GM20431 (cell line): ENCODE measurements around the gene CAB39L.
"Not testable (repeated sequence)": the region's sequence is repeated elsewhere in the genome, so short reads cannot be mapped to it uniquely, and the experiment has no call there.

Experiments used
- in situ Hi-C: fragments of 300-500 bp; cut with MseI, MboI; formaldehyde crosslinking; loops from one replicate; pipeline ENCODE4 v1.15.0; 2020; ENCODE audit warnings: low sequenced_read_pairs; ENCODE audit not compliant: unreplicated experiment

The CAB39L gene

DNA sequence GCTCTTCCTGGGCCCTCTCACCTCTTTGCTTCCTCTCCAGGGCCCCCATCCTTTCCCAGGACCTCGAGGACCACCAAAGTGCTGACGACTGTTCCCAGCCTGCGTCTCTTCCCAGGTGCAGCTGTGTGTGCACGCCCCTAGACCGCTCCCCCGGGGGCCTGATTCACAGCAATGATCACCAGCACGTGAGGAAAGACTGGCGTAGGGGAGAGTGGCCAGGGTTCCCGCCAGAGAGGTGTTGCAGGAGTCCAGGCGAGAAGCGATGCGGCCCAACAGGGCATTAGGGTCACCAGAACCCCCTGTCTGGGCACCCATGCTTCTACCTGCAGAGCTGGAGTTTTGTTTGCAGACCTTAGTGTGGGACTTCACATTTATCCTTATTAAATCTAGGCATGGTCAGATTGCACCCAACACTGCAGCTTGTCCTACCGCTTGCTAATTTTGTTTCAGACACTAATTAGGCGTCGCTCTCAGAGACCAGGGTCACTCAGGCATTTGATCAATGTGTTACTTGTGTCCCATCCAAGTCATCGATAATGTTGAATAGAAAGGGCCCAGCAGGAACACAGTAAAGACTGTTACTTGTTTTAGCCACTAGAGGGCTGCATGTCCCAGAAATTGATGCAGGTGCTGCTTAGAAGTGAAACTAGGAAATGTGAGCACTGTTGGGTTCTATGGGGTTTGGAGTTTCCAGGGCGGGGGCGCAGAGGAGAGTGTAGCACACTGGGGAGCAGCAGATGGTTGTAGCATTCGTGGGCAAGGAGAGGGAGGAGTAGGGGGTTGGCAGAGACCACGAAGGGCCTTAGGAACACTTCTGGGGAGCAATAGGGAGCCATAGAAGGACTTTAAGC, 142.9 kb downstream of the CAB39L start:
- in situ Hi-C loops: loop anchor here (10.0 kb wide), 1 partner anchor 304 kb away; no protein-coding TSS in a partner anchor

DNA sequence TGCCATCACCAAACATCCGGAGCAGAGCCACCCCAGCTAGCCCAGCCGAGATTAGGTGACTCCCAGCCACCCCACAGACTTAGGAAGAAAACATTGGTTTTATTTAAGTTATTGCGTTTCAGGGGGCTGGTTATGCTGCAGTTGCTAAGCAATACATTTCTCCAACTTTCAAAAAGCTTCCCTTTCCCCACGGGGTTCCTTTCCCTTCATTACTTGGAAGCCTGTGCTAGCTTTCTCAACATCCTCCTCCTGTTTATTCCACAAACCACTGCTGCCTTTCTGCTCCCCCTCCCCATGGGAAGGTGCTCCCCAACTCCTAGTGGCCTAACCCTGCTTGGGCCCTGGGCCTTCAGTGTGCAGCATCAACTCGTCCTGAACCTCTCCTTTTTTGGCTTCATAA, 143.6 kb downstream of the CAB39L start:
- in situ Hi-C loops: loop anchor here (10.0 kb wide), 1 partner anchor 305 kb away; no protein-coding TSS in a partner anchor

DNA sequence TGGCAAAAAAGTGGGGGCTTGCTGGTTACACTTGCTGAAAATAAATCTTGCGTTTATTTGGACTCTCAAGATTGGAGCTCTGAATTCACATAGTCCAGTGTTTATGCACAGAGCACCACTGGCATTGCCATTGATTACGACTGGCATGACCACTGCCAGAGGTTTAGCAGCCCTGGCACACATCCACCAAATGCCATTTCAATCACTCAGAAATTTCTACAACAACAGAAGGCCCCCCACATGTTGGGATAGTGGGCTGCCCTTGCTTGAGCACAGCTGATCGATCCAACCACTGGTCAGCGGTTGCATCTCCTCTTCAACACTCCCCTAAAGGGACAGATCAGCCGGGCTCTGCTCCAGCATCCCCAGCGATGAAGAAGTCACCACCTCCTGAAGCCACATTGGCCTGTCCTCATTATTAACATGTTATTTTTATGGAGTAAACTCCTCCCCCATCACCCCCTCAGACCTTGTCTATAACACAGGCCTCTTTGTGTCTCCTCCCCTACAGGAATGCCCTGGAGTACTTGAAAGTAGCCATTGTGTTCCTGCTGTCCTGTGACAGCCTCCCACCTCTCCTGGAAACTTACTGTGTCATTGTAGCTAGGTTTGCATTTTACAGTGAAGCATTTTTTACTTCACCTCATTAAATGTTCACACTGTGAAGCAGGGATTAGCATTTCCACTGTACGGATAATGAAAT, 144.8 kb downstream of the CAB39L start:
- in situ Hi-C loops: no loop called here

DNA sequence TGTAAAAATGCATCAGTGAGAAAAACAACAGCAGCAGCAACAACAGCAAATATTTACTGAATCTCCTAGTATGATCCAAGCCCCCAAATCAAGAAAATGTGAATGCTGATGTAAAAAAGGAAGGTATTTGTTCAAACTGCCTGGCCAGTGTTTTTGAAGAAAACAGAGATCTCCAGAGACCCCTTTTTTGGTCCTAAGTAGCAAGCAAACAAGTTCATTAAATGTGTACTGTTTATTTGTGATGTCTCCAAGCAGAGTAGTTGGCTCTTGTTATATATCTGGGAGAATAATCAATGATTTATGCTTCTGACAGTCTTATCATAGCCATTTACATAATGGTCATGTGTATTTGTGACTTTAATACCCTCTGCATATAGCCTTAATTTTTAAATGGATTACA, 145.4 kb downstream of the CAB39L start:
- in situ Hi-C loops: no loop called here

DNA sequence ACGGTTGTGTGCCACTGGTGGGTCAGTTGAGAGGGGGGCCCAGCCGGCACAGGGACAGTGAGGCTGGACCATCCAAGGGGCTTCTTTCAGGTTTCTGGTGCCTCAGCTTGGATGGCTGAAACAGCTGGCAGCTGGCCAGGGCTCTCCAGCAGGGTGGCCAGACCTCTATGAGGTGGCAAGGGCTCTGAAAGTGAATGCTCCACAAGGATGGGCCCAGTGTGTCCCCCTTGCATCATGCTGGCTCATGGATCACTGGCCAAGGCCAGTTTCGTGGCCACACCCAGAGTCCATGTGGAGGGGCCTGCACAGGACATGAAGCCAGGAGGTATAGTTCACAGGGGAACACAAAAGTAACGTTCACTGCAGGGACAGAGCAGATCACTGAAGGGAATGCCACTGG, 146.5 kb downstream of the CAB39L start:
- in situ Hi-C loops: no loop called here

DNA sequence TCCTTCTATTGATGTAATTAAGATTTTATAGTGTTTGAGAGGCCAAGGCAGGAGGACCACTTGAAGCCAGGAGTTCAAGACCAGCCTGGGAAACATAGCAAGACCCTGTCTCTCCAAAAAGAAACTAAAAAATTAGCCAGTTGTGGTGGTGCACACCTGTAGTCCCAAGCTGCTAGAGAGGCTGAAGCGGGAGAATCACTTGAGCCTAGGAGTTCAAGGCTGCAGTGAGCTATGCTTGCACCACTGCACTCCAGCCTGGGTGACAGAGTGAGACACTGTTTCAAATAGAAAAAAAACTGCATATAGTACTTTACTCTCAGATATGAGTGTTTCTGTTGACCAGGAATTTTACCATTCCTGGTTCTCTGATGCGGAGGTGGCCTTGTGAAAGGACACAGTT, 147.2 kb downstream of the CAB39L start:
- in situ Hi-C loops: no loop called here

DNA sequence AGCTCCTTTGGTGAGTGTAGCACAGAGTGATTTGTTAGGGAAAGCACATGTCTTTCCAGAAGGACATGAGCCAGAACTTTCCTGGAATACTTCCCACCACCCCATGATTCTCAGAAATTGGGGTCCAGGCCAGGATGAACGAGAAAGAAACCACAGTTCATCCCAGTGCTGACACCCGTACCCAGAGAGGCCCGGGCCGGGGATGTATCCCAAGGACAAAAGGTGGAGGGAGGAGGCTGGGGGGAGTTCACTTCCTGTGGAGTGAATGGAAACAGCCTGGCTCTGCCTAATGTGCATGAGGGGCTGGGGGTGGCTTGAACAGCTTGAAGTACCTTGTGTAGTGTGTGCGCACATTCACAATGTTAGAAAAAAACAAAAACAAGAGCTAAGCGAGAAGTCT, 148.6 kb downstream of the CAB39L start:
- in situ Hi-C loops: no loop called here

DNA sequence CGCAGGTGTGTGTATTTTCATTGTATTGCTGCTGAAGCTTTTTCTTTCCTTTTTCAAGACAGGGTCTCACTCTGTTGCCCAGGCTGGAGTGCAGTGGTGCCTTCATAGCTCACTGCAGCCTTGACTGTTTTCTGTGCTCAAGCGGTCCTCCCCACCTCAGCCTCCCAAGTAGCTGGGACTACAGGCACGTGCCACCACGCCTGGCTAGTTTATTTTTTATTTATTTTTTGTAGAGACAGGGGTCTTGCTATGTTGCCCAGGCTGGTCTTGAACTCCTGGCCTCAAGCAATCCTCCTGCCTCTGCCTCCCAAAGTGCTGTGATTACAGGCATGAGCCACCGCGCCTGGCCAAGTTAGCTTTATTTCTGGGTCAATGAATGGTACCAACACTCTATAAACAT, 149.1 kb downstream of the CAB39L start:
- in situ Hi-C loops: not testable (repeated sequence)

DNA sequence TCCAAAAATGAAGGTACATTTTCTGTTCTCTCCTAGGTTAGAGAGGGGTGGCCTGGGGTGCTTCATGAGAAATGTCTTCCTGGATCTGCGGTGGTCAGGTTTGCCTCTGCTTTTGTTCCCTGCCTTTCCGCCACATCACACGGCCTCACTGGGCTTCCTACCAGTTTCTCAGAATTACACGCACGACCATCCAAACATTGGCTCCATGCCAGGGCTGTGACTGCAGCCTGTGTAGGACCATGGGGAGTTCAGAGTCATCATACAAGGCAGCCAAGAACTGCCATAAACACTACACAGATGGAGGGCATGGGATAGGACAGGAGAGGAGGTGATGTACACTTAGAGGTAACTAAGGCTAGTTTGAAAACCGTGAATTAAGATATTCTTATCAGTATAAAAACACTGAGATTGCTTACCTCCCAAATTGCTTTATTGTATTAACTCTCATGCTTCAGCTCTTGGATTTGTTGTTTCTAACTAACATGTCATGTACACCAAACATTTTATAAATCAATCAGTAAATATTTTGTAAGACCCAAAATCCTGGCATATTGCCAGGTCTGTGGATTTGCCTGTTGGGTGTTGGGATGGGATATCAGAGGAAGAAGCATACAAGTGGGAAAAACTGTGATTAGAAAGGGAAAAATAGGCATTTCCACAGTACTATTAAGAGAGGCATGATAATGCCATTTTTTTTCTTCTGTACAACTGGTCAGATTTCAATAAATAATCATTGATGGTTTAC, 150.9 kb downstream of the CAB39L start:
- in situ Hi-C loops: no loop called here

DNA sequence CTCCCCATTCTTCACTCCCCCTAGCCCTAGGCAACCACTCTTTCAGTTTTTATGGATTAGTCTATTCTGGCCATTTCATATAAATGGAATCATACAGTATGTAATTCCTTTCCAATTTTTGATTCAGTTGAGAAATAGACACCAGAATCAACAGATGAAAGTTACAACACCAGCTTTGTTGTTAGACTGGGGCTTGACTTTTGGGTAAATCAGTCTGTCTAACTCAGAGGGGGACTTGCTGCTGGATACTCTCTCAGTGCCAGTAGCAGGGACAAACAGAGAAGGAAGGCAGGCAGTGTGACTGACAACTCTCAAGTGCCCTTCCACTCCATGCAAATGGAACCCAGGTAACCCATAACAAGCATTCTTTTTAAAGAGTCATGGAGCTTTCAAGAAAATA, 155.4 kb downstream of the CAB39L start:
- in situ Hi-C loops: no loop called here

DNA sequence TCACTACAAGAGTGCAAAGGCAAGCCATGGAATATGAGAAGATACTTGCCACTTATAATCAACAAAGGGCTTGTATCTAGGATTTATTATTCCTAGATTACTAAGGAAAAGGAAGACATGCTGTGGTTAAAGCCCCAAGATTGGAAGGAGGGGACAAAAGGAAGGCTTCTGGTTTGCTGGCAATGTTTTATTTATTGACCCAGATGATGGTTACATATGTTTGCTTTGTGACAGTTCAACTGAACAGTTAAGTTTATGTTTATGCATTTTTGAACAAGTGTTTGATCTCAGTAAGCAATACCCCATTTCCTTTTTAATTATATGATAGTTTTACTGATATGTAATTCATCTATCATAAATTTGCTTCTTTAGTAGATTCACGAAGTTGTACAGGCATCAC, 155.9 kb downstream of the CAB39L start:
- in situ Hi-C loops: no loop called here

DNA sequence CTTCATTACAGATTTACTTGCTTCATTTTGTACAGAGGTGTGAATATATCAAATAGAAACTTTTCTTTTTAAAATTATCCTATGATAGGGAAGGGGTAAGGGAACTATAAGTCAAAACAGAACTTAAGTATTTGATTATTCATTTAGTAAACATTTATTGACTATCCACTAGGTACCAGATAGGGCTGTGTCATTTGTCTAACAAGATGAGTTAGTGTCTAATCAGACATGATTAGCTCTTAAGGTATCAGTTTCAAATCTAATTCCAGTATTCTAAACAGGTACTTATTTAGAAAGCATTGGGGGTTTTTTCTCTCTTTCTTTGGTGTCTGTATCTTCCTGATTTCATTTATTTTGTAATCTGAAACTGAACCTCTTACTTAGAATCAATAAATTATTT, 164.0 kb downstream of the CAB39L start:
- in situ Hi-C loops: no loop called here

DNA sequence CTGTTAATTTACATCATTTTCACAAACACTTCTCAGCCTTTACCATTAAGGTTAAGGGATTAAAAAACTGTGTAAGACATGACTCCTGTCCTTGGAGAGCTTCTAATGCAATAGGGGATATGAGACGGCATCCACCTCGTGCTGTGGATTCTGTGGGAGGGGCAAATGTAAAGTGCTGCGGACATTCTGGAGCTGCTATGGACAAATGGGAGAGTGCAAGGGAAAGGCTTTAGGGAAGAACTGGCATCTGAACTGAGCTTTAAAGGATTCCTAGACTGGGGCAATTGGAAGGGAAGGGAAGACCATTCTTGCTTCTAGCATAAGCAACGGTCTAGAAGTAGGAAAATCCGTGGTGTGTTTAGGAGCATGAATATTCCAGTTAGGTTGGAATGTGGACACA, 164.8 kb downstream of the CAB39L start:
- in situ Hi-C loops: no loop called here

DNA sequence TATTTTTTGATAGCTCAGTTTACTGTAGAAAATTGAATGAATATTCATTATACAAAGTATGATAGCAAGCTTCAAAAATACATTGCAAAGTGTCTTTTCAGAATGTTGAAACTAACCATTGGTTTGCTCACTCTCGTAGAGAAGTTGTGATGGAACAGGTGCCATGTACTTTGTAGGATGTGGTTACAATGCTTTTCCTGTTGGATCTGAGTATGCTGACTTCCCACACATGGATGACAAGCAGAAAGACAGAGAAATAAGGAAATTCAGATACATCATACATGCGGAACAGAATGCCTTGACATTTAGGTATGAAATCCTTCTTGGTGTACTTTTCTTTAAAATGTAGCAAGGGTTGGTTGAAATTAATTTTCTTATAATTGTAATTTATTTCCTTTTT, 165.7 kb downstream of the CAB39L start:
- in situ Hi-C loops: no loop called here

DNA sequence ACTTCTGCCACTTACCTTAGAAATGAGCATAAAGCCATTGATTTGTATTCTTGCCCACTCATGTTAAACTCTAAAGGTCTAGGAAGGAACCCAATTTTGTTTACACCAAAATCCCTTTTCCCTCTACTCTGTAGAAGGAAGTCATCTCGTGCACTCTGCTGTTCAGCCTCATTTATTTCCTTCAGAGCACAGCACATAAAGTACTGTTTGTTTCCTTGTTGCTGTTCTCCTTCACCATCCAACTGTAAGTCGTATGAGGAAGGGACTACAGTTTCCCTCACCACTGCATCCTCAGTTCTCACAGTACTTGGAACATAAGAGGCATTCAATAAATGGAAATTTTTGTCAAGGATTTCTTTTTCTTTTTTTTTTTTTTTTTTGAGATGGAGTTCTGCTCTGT, 171.6 kb downstream of the CAB39L start:
- in situ Hi-C loops: no loop called here

DNA sequence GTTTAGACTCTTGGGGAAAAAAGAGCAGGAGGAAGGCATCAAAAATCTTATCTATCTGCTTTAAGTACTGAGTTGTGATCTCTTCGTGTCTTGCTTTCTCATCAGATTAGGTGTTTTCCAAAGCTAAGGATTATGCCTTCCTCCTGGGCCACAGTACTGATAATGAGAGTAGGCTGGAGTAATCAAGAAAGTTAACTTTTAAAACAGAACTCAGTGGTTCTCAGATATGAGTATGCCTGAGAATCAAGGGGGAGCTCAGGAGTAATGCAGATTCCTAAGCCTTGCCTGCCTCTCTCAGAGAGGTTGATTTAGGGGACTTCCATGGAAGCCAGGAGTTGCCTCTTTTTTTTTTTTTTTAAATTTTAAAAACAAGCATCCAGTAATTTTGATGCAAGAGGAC, 172.6 kb downstream of the CAB39L start:
- in situ Hi-C loops: no loop called here

DNA sequence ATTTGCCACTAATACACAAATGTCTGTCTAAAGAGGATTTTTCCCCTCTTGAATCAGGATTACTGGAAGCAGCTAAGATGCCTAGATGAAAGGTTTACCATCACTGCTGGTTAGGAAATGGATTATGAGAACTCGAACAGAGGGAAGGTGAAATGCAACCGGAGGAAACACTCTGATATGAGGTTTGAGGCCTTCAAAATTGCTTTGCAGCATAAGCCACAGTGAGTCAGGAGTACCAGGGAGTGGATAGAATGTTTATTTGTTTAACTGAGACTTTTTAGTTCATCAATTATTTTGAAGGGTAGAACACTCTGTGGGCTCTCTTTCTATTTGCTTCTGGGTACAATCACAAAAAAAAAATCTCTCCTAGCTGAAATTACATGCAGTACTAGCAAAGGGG, 178.0 kb downstream of the CAB39L start:
- in situ Hi-C loops: no loop called here

DNA sequence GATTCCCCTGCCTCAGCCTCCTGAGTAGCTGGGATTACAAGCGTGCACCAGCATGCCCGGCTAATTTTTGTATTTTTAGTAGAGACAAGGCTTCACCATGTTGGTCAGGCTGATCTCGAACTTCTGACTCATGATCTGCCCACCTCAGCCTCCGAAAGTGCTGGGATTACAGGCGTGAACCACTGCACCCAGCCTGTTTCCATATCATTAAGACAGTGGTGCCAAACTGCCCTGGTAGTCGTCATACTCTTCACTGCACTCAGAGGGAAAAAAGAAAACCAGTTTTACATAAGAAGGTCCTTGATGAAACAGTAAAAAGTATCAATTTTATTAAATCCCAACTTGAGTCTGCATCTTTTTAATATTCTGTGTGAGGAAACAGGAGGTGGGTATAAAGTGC, 181.2 kb downstream of the CAB39L start:
- in situ Hi-C loops: no loop called here

DNA sequence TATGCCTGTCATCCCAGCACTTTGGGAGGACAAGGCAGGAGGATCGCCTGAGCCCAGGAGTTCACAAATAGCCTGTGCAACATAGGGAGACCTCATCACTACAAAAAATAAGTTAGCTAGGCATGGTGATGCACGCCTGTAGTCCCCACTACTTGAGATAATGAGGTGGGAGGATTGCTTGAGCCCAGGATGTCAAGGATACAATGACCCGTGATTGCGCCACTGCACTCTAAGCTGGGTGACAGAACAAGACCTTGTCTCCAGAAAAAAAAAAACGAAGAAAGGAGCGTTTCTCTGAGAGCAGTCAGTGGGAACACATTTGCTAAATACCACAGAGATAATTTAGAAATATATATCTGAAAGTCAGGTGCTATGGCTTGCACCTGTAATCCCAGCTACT, 184.3 kb downstream of the CAB39L start:
- in situ Hi-C loops: no loop called here
